WTC11 (cell line): ENCODE results near the gene PCDH9.

Source experiments
- ATF2 ChIP-seq: sonication (generic); formaldehyde crosslinking; IDR thresholded peaks from 2 replicates; pipeline ENCODE4 v1.8.1; 2022; ENCODE audit warnings: low read depth, missing genetic modification reagents, borderline replicate concordance
- CREB1 ChIP-seq: sonication (generic); formaldehyde crosslinking; IDR thresholded peaks from 2 replicates; pipeline ENCODE4 v1.8.0; 2023; ENCODE audit warnings: mild to moderate bottlenecking, missing genetic modification reagents
- CTCF ChIP-seq: fragments of 200-600 bp; IDR thresholded peaks from 2 replicates; pipeline ENCODE4 v1.8.0; 2022; ENCODE audit warnings: antibody characterized with exemption
- E2F4 ChIP-seq: sonication (generic); formaldehyde crosslinking; IDR thresholded peaks from 2 replicates; pipeline ENCODE4 v1.8.1; 2022; ENCODE audit warnings: low read depth, mild to moderate bottlenecking, moderate library complexity, missing genetic modification reagents, borderline replicate concordance
- E2F5 ChIP-seq: sonication (generic); formaldehyde crosslinking; IDR thresholded peaks from 2 replicates; pipeline ENCODE4 v1.8.1; 2022; ENCODE audit warnings: mild to moderate bottlenecking, moderate library complexity, missing genetic modification reagents
- ELF4 ChIP-seq: sonication (generic); formaldehyde crosslinking; IDR thresholded peaks from 2 replicates; pipeline ENCODE4 v1.8.1; 2022; ENCODE audit warnings: low read depth, mild to moderate bottlenecking, moderate library complexity, missing genetic modification reagents
- HMGXB4 ChIP-seq: sonication (generic); formaldehyde crosslinking; IDR thresholded peaks from 2 replicates; pipeline ENCODE4 v1.8.1; 2023; ENCODE audit warnings: mild to moderate bottlenecking, moderate library complexity, missing genetic modification reagents
- IRF1 ChIP-seq: sonication (generic); formaldehyde crosslinking; IDR thresholded peaks from 2 replicates; pipeline ENCODE4 v1.8.0; 2023; ENCODE audit warnings: missing genetic modification reagents
- NFE2L1 ChIP-seq: sonication (generic); formaldehyde crosslinking; IDR thresholded peaks from 2 replicates; pipeline ENCODE4 v1.8.1; 2023; ENCODE audit warnings: missing genetic modification reagents
- SP1 ChIP-seq: sonication (generic); formaldehyde crosslinking; conservative IDR thresholded peaks from 2 replicates; pipeline ENCODE4 v1.8.1; 2022; ENCODE audit warnings: missing genetic modification reagents
- TEAD4 ChIP-seq: sonication (generic); formaldehyde crosslinking; IDR thresholded peaks from 2 replicates; pipeline ENCODE4 v1.8.0; 2022; ENCODE audit warnings: mild to moderate bottlenecking, missing genetic modification reagents
- USF1 ChIP-seq: sonication (generic); formaldehyde crosslinking; IDR thresholded peaks from 2 replicates; pipeline ENCODE4 v1.8.0; 2022; ENCODE audit warnings: mild to moderate bottlenecking, missing genetic modification reagents
- ZNF512 ChIP-seq: sonication (generic); formaldehyde crosslinking; IDR thresholded peaks from 2 replicates; pipeline ENCODE4 v1.8.1; 2022; ENCODE audit warnings: missing genetic modification reagents, borderline replicate concordance

- TF ChIP-seq CTCF (no peak), USF1 (no peak), E2F5 (CRISPR knock-in tag) (no peak), TEAD4 (CRISPR knock-in tag) (no peak), SP1 (CRISPR knock-in tag) (no peak), CREB1 (CRISPR knock-in tag) (no peak), HMGXB4 (no peak), ELF4 (CRISPR knock-in tag) (no peak), NFE2L1 (CRISPR knock-in tag) (no peak), ZNF512 (CRISPR knock-in tag) (no peak), ATF2 (CRISPR knock-in tag) (no peak), IRF1 (CRISPR knock-in tag) (no peak), E2F4 (CRISPR knock-in tag) (no peak)
Observed at GRCh38 chr13:66748712-66749111, 481.4 kb downstream of the PCDH9 start.
